H1 (cell line): ENCODE measurements around the gene BBC3. TPM values are rescaled to one million over a fixed set of nuclear protein-coding genes. Genes with fewer than 3 reads are reported as not detected.

Experiments used
- BRCA1 ChIP-seq: IDR thresholded peaks from 2 replicates; pipeline ENCODE4 v1.6.1; 2012; ENCODE audit warnings: low read depth, low read length, improper control_type of control experiment
- CBX8 ChIP-seq: fragments of 300-800, 300-1000 bp; sonication (generic); IDR thresholded peaks from 2 replicates; pipeline ENCODE4 v1.7.1; 2016; ENCODE audit warnings: low read depth, low read length, borderline replicate concordance
- CHD2 ChIP-seq: IDR thresholded peaks from 2 replicates; pipeline ENCODE4 v1.6.1; 2012; ENCODE audit warnings: low read length, improper control_type of control experiment
- CREB1 ChIP-seq: IDR thresholded peaks from 2 replicates; pipeline ENCODE4 v1.6.1; 2012; ENCODE audit warnings: inconsistent platforms
- EGR1 ChIP-seq: IDR thresholded peaks from 2 replicates; pipeline ENCODE4 v1.6.1; 2011; ENCODE audit warnings: low read depth, low read length, borderline replicate concordance
- EZH2 ChIP-seq: fragments of 200-600 bp; sonication (generic); IDR thresholded peaks from 2 replicates; pipeline ENCODE4 v1.7.1; 2012; ENCODE audit warnings: low read depth, mild to moderate bottlenecking, moderate library complexity, low read length, inconsistent platforms; ENCODE audit not compliant: severe bottlenecking
- JUND ChIP-seq: IDR thresholded peaks from 2 replicates; pipeline ENCODE4 v1.6.1; 2011; ENCODE audit warnings: mild to moderate bottlenecking, improper control_type of control experiment, low read length
- KDM5A ChIP-seq: fragments of 200-600 bp; IDR thresholded peaks from 2 replicates; pipeline ENCODE4 v1.7.1; 2012; ENCODE audit warnings: mild to moderate bottlenecking, low read length, inconsistent platforms, mixed read lengths
- NRF1 ChIP-seq: IDR thresholded peaks from 2 replicates; pipeline ENCODE4 v1.6.1; 2011; ENCODE audit warnings: mild to moderate bottlenecking, low read depth, low read length, improper control_type of control experiment
- POLR2A ChIP-seq, 2 experiments: IDR thresholded peaks; 1 replicate in 1 of 2; 2 replicates in 1 of 2; pipeline ENCODE4 v1.6.1; 2011; ENCODE audit warnings: low read depth in 2 of 2, low read length in 2 of 2, mild to moderate bottlenecking in 2 of 2; ENCODE audit errors: control extremely low read depth in 1 of 2
- POLR2AphosphoS5 ChIP-seq: IDR thresholded peaks from 2 replicates; pipeline ENCODE4 v1.6.1; 2011; ENCODE audit warnings: low read depth, low read length
- RAD21 ChIP-seq, 2 experiments: IDR thresholded peaks in 1 of 2; conservative IDR thresholded peaks in 1 of 2; 2 replicates each; pipeline ENCODE4 v1.6.1; 2011; ENCODE audit warnings: low read depth in 2 of 2, low read length in 2 of 2, improper control_type of control experiment in 1 of 2, inconsistent platforms in 1 of 2, mild to moderate bottlenecking in 1 of 2, moderate library complexity in 1 of 2
- RFX5 ChIP-seq: IDR thresholded peaks from 2 replicates; pipeline ENCODE4 v1.6.1; 2011; ENCODE audit warnings: low read depth, low read length, improper control_type of control experiment, borderline replicate concordance
- SP2 ChIP-seq: IDR thresholded peaks from 2 replicates; pipeline ENCODE4 v1.6.1; 2012; ENCODE audit warnings: mild to moderate bottlenecking, low read length, inconsistent platforms
- SUZ12 ChIP-seq: fragments of 200-600 bp; sonication (generic); IDR thresholded peaks from 2 replicates; pipeline ENCODE4 v1.6.1; 2012; ENCODE audit warnings: mild to moderate bottlenecking, inconsistent platforms, low read length, moderate library complexity, mixed read lengths
- TAF7 ChIP-seq: optimal IDR thresholded peaks from 2 replicates; pipeline ENCODE3; 2011; ENCODE audit warnings: low read depth, mild to moderate bottlenecking, inconsistent platforms, low read length, moderate library complexity, borderline replicate concordance
- TBP ChIP-seq: IDR thresholded peaks from 2 replicates; pipeline ENCODE4 v1.6.1; 2011; ENCODE audit warnings: low read depth, low read length, improper control_type of control experiment
- TCF12 ChIP-seq: IDR thresholded peaks from 2 replicates; pipeline ENCODE4 v1.6.1; 2011; ENCODE audit warnings: low read depth, mild to moderate bottlenecking, low read length
- ZNF274 ChIP-seq: IDR thresholded peaks from 2 replicates; pipeline ENCODE4 v1.7.0; 2012; ENCODE audit warnings: low read length, borderline replicate concordance; ENCODE audit errors: extremely low read depth
- polyA plus RNA-seq, 7 experiments: library from polyadenylated mRNA; depleted of rRNA in 3 of 7; stranded (reverse) in 5 of 7; unstranded in 2 of 7; fragments of >200 nt in 5 of 7; fragments of 200-250 nt in 2 of 7; gene quantifications; 1 replicate in 5 of 7; 2 replicates in 1 of 7; 4 replicates in 1 of 7; pipeline versions ENCODE4 v1.2.1 to v1.2.3, GENCODE V29; 2011 to 2013; ENCODE audit warnings: missing spikeins in 2 of 7, mixed read lengths in 2 of 7
- total RNA-seq: library from RNA; stranded (reverse); fragmentation: NEBNext Ultra II Directional; extraction: Animal tissue kit (Norgen Biotek cat#: 25700); gene quantifications from 2 replicates; pipeline ENCODE4 v1.2.1, GENCODE V29; 2021
- TF ChIP-seq, protein P1 (sequence below), 3 experiments: IDR thresholded peaks; 1 replicate in 2 of 3; 2 replicates in 1 of 3; pipeline versions ENCODE4 v1.5.1 to v1.6.1; 2011; ENCODE audit warnings: low read length in 3 of 3, mild to moderate bottlenecking in 3 of 3, inconsistent platforms in 2 of 3, low read depth in 1 of 3, moderate library complexity in 1 of 3; ENCODE audit not compliant: insufficient read depth in 1 of 3; ENCODE audit errors: control extremely low read depth in 1 of 3
- TF ChIP-seq, protein P2 (sequence below): IDR thresholded peaks from 2 replicates; pipeline ENCODE4 v1.6.1; 2012; ENCODE audit warnings: low read length, inconsistent platforms

BBC3 gene
- total and polyA plus RNA-seq, 2 of the 8 experiments (the other 6 are each of a cell fraction or from before 2014, with no cell fraction given), result 13.2 to 21.6 TPM

DNA sequence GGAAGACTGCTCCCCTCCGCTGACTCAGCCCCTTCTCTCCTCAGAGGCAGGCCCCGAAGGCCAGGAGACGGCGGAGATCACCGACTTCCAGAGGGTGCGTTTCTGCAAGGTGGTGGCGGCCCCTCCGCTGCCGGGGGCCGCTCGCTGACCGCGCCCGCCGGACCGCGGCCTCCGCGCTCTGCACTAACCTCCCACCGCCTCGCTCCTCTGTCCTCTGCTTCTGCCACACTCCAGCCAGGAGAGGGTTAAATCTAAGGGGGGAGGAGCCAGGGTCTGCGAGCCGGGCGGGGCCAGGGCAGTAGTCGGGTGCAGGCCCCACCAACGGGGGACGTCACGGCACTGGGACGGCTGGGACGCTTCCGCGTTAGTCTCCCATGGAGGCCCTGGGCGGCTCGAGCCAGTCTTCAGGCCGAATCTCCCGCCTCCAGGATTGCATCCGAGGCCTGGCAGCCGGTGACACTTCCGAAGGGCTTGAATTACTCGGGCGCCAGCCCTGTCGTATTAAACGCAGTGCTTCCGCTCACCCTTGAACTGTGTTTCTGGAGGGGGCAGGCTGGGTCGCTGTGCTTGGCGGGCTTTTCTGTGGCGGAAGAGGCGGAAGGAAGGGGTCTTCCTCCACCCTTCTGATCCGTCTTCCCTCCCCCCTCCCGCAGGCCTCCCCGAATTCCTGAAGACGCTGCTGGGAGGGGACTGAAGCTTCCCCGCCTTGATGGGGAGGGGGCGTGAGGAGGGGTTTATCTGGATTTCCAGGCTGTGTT, 42.5 kb upstream of the BBC3 start (continued):
- TF ChIP-seq, protein P1, sequence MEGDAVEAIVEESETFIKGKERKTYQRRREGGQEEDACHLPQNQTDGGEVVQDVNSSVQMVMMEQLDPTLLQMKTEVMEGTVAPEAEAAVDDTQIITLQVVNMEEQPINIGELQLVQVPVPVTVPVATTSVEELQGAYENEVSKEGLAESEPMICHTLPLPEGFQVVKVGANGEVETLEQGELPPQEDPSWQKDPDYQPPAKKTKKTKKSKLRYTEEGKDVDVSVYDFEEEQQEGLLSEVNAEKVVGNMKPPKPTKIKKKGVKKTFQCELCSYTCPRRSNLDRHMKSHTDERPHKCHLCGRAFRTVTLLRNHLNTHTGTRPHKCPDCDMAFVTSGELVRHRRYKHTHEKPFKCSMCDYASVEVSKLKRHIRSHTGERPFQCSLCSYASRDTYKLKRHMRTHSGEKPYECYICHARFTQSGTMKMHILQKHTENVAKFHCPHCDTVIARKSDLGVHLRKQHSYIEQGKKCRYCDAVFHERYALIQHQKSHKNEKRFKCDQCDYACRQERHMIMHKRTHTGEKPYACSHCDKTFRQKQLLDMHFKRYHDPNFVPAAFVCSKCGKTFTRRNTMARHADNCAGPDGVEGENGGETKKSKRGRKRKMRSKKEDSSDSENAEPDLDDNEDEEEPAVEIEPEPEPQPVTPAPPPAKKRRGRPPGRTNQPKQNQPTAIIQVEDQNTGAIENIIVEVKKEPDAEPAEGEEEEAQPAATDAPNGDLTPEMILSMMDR (IDR thresholded peaks at IDR 0.05; ENCODE audit: control extremely low read depth in 1 of 3, insufficient read depth in 1 of 3, low read depth in 1 of 3, low read length in 3 of 3), result no peak
- TF ChIP-seq KDM5A, result no peak
- TF ChIP-seq ZNF274, result no peak
- TF ChIP-seq RAD21 (IDR thresholded peaks at IDR 0.05 in 1 of 2, conservative IDR thresholded peaks at IDR 0.05 in 1 of 2; ENCODE audit: low read depth in 2 of 2, low read length in 2 of 2), result no peak
- no peak for TF ChIP-seq CHD2
- peak; percentile 71 to 78; a peak in 2 of 3 replicates for TF ChIP-seq POLR2A (IDR thresholded peaks at IDR 0.05; ENCODE audit: control extremely low read depth in 1 of 2, low read depth in 2 of 2, low read length in 2 of 2)
- TF ChIP-seq SP2, result no peak
- TF ChIP-seq BRCA1, result no peak
- TF ChIP-seq CREB1, result peak; percentile 77
- TF ChIP-seq RFX5, result no peak
- TF ChIP-seq TCF12, result no peak
- TF ChIP-seq CBX8, result no peak
- no peak for TF ChIP-seq JUND
- TF ChIP-seq POLR2AphosphoS5, result no peak; the same call in 1 of the 2 replicates
- TF ChIP-seq TBP, result peak; percentile 85
- TF ChIP-seq, protein P2, sequence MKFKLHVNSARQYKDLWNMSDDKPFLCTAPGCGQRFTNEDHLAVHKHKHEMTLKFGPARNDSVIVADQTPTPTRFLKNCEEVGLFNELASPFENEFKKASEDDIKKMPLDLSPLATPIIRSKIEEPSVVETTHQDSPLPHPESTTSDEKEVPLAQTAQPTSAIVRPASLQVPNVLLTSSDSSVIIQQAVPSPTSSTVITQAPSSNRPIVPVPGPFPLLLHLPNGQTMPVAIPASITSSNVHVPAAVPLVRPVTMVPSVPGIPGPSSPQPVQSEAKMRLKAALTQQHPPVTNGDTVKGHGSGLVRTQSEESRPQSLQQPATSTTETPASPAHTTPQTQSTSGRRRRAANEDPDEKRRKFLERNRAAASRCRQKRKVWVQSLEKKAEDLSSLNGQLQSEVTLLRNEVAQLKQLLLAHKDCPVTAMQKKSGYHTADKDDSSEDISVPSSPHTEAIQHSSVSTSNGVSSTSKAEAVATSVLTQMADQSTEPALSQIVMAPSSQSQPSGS, result 0 out of 2 replicates have a peak, but pooled peaks have one; percentile 9
- no peak for TF ChIP-seq EZH2
- no peak for TF ChIP-seq EGR1
- peak; percentile 68 for TF ChIP-seq TAF7
- TF ChIP-seq NRF1, result no peak
- no peak for TF ChIP-seq SUZ12
